Chondrocyte (in vitro differentiated cells): ENCODE data around the gene LIME1. TPM values are rescaled to one million over a fixed set of nuclear protein-coding genes. Genes with fewer than 3 reads are reported as not detected.
A peak's percentile ranks its signal among the peaks of the same experiment; 100 is the strongest.

Experiments used
- DNase-seq: peaks from one replicate; pipeline ENCODE4 v3.0.0; 2021; ENCODE audit warnings: mixed read lengths, low spot score
- H3K27ac Mint-ChIP-seq: one replicate; pipeline ENCODE4 v1.8.0; 2021; ENCODE audit warnings: mild to moderate bottlenecking, moderate library complexity, mixed read lengths; ENCODE audit not compliant: unreplicated experiment
- H3K27me3 Mint-ChIP-seq: 2 replicates; pipeline ENCODE4 v1.8.0; 2021; ENCODE audit warnings: low read depth, mixed read lengths
- H3K36me3 Mint-ChIP-seq: 2 replicates; pipeline ENCODE4 v1.8.0; 2021; ENCODE audit warnings: low read depth, mixed read lengths
- H3K4me1 Mint-ChIP-seq: 2 replicates; pipeline ENCODE4 v1.8.0; 2021; ENCODE audit warnings: low read depth, mild to moderate bottlenecking, mixed read lengths
- H3K4me3 Mint-ChIP-seq: one replicate; pipeline ENCODE4 v1.8.0; 2021; ENCODE audit warnings: mild to moderate bottlenecking, moderate library complexity, mixed read lengths; ENCODE audit not compliant: unreplicated experiment
- H3K9me3 Mint-ChIP-seq: 2 replicates; pipeline ENCODE4 v1.8.0; 2021; ENCODE audit warnings: low read depth, mixed read lengths
- total RNA-seq: library from RNA; stranded (reverse); gene quantifications from 3 replicates; pipeline ENCODE4 v1.2.1, GENCODE V29; 2021
- TF ChIP-seq, protein P1 (sequence below): fragments of 200-600 bp; sonication (generic); IDR thresholded peaks from 2 replicates; pipeline ENCODE4 v1.5.0; 2021; ENCODE audit warnings: antibody characterized with exemption, mild to moderate bottlenecking, moderate library complexity

LIME1 gene
- total RNA-seq, 1 donor from 2014 or later: 6.8 TPM

DNA sequence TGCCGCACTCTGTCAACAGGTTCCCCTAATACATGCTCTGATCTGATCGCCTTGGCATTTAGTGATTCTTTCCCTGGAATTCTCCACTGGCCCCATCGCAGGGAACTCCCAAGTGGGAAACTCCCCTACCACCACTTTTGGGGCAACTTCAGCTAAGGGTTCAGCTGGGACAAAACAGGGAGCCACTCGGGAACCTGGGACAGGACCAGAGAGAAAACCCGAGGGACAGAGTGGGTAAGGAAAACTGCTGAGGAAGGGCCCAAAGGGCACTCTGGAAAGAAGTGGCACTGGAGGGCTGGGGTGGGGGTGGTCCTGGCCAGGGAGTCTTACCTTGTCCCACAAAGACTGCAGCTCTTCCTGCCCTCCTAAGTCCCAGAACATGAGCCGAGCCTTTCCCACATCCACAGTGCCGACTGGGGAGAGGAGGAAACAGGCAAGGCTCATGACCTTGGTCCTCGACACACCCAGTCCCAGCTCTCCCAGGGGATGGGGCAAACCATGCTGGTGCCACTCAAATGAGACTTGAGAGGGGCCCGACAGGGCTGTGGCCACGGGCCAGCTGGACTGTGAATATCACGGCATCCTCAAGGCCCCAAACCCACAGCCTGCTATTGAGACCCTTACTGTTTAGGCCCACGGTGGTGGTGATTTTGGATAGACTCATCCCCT, 30.3 kb upstream of the LIME1 start:
- TF ChIP-seq, protein P1, sequence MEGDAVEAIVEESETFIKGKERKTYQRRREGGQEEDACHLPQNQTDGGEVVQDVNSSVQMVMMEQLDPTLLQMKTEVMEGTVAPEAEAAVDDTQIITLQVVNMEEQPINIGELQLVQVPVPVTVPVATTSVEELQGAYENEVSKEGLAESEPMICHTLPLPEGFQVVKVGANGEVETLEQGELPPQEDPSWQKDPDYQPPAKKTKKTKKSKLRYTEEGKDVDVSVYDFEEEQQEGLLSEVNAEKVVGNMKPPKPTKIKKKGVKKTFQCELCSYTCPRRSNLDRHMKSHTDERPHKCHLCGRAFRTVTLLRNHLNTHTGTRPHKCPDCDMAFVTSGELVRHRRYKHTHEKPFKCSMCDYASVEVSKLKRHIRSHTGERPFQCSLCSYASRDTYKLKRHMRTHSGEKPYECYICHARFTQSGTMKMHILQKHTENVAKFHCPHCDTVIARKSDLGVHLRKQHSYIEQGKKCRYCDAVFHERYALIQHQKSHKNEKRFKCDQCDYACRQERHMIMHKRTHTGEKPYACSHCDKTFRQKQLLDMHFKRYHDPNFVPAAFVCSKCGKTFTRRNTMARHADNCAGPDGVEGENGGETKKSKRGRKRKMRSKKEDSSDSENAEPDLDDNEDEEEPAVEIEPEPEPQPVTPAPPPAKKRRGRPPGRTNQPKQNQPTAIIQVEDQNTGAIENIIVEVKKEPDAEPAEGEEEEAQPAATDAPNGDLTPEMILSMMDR: no peak
- H3K9me3 Mint-ChIP-seq: no peaks in the 10 kb centered on the region
- peaks cover 14% of the 10 kb centered on the region for H3K36me3 Mint-ChIP-seq
- H3K4me3 Mint-ChIP-seq: peak overlapping the region; percentile 86
- DNase-seq: peak; percentile 76
- H3K27me3 Mint-ChIP-seq: no peaks in the 10 kb centered on the region
- peak overlapping the region; percentile 82 for H3K27ac Mint-ChIP-seq
- peaks cover 36% of the 10 kb centered on the region for H3K4me1 Mint-ChIP-seq

DNA sequence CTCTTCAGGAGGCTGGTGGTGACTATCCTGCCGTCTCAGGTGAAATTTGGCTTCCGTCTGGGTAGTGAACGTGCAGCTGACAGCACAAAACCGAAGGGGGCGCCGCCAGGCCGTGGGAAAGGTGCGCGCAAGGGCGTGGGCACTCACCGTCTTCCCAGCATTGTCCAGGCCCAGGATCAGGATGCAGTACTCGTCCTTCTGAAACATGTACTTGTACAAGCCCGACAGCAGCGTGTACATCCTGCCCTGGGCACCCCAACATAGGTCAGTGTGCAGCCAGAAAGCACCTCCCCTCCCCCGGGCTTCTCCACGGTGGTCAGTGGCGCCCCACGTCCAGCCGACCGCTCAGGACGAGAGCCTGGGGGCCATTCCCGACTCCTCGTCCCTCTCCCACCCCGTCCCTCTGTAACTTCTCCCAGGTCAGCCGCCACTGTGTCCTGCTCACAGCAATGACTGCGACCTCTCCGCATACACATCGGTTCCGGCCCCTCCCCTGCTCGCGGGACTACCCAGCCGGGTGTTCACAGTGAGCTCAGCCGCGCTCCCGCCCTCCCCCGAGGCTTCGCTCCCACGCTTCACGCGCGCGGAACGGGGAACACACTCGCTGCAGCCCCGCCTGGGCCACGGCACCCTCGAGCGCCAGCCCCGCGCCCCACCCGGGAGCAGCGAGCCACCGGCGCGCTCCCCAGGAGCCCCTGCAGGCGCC, 29.5 kb upstream of the LIME1 start:
- peak; percentile 92 for DNase-seq
- peaks cover 19% of the 10 kb centered on the region for H3K36me3 Mint-ChIP-seq
- no peaks in the 10 kb centered on the region for H3K27me3 Mint-ChIP-seq
- H3K27ac Mint-ChIP-seq: peak overlapping the region; percentile 82
- H3K9me3 Mint-ChIP-seq: peaks cover under 1% of the 10 kb centered on the region
- TF ChIP-seq, protein P1: peak; percentile 58
- peaks cover 36% of the 10 kb centered on the region for H3K4me1 Mint-ChIP-seq
- H3K4me3 Mint-ChIP-seq: peak overlapping the region; percentile 86

DNA sequence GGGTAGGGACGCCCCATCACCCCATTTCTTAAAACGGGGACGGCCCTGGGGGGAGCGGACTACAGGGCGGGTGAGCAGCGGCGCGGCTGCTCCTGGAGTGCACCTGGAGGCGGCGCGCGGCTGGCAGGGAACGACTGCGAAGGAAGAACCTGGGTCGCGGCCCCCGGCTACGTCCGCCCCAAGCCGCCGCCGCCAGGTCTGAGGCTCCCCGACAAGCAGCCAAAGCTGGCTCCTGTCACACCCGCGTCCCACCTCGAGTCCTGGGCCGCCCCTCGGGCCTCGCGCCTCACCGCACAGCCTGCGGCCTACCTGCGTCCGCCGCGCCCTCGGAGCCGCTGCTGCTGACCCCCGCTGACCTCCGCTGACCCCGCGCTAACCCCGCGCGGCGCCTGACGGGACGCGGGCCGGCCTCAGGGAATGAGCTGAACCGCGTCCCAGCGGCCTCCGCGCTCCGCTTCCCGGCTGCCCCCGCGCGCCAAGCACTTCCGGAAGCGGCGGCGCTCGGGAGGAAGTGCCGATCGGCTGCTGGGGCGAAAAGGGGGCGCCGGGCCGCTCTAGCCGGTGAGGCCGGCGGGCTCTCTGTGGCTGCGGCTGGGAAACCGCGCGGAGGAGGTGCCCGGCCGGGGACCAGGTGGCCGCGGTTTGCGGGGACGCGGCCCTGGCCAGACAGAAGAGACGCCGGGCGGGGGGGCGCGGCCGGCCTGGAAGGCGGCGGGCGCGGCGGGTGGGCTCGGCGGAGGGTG, 28.7 kb upstream of the LIME1 start, which contains the start of the genes ARFRP1 and ZGPAT:
ARFRP1 (minus strand) TSS at position 419 of the 743 bp plus-strand sequence. CDS start 885 bp downstream, outside the sequence.
ZGPAT (plus strand) TSS at position 482 of the 743 bp plus-strand sequence. CDS start 542 bp downstream, outside the sequence.
- H3K27me3 Mint-ChIP-seq: no peaks in the 10 kb centered on the region
- peaks cover 5% of the 10 kb centered on the region for H3K9me3 Mint-ChIP-seq
- peak; percentile 91 for DNase-seq
- TF ChIP-seq, protein P1: no peak
- peak within 1 kb of the TSS; percentile 82 for H3K27ac Mint-ChIP-seq
- peak within 1 kb of the TSS; percentile 86 for H3K4me3 Mint-ChIP-seq
- peaks cover 26% of the 10 kb centered on the region for H3K36me3 Mint-ChIP-seq
- peaks cover 36% of the 10 kb centered on the region for H3K4me1 Mint-ChIP-seq

DNA sequence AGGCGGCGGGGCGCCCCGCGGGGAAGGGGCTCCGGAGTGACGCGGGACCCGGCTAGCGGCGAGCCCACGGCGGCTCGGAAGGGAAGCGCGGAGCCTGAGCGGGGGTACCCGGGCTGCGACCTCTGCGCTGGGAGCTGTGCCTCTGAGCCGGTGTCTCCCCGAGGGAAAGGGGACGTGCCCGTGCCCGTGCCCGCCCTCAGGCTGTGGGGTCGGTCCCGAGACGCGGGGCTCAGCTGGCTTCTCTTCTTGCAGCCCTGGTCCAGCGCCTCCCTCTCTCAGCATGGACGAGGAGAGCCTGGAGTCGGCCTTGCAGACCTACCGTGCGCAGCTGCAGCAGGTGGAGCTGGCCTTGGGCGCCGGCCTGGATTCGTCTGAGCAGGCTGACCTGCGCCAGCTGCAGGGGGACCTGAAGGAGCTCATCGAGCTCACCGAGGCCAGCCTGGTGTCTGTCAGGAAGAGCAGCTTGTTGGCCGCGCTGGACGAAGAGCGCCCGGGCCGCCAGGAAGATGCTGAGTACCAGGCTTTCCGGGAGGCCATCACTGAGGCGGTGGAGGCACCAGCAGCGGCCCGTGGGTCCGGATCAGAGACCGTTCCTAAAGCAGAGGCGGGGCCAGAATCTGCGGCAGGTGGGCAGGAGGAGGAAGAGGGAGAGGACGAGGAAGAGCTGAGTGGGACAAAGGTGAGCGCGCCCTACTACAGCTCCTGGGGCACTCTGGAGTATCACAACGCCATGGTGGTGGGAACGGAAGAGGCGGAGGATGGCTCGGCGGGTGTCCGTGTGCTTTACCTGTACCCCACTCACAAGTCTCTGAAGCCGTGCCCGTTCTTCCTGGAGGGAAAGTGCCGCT, 27.9 kb upstream of the LIME1 start:
- Mint-ChIP-seq H3K36me3 (peaks cover 28% of the 10 kb centered on the region), H3K4me3 (peak overlapping the region; percentile 86), H3K27ac (peak overlapping the region; percentile 80), H3K4me1 (peaks cover 36% of the 10 kb centered on the region), H3K27me3 (no peaks in the 10 kb centered on the region), H3K9me3 (peaks cover 5% of the 10 kb centered on the region)
- DNase-seq: peak; percentile 91
- TF ChIP-seq, protein P1: no peak
